IPS-15b (cell line): ENCODE measurements around the gene PCDHB16.
"Not testable (repeated sequence)": the region's sequence is repeated elsewhere in the genome, so short reads cannot be mapped to it uniquely, and the experiment has no call there.

ENCODE experiments used
- H3K27me3 ChIP-seq: one replicate; pipeline ENCODE4 v1.6.1; 2013; ENCODE audit warnings: low read length; ENCODE audit not compliant: control insufficient read depth, insufficient read depth
- H3K36me3 ChIP-seq: one replicate; pipeline ENCODE4 v1.6.1; 2013; ENCODE audit warnings: low read length; ENCODE audit not compliant: control insufficient read depth, insufficient read depth
- H3K4me1 ChIP-seq: one replicate; pipeline ENCODE4 v1.6.1; 2013; ENCODE audit warnings: mild to moderate bottlenecking, low read length; ENCODE audit not compliant: control insufficient read depth, insufficient read depth
- H3K4me3 ChIP-seq: one replicate; pipeline ENCODE4 v1.5.1; 2013; ENCODE audit warnings: low read depth, low read length
- H3K9ac ChIP-seq: one replicate; pipeline ENCODE4 v1.6.1; 2013; ENCODE audit warnings: low read depth, mild to moderate bottlenecking, low read length
- H3K9me3 ChIP-seq: one replicate; pipeline ENCODE4 v1.6.1; 2013; ENCODE audit warnings: mild to moderate bottlenecking, low read length; ENCODE audit not compliant: control insufficient read depth, insufficient read depth

The PCDHB16 gene

DNA sequence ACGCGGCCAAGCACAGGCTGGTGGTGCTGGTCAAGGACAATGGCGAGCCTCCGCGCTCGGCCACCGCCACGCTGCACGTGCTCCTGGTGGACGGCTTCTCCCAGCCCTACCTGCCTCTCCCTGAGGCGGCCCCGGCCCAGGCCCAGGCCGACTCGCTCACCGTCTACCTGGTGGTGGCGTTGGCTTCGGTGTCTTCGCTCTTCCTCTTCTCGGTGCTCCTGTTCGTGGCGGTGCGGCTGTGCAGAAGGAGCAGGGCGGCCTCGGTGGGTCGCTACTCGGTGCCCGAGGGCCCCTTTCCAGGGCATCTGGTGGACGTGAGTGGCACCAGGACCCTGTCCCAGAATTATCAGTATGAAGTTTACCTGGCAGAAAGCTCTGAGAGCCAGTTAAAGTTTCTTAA lies 24.3 kb upstream of the PCDHB16 start:
- not testable (repeated sequence) for H3K36me3 ChIP-seq, H3K4me3 ChIP-seq, H3K4me1 ChIP-seq, H3K9me3 ChIP-seq, H3K9ac ChIP-seq, H3K27me3 ChIP-seq

DNA sequence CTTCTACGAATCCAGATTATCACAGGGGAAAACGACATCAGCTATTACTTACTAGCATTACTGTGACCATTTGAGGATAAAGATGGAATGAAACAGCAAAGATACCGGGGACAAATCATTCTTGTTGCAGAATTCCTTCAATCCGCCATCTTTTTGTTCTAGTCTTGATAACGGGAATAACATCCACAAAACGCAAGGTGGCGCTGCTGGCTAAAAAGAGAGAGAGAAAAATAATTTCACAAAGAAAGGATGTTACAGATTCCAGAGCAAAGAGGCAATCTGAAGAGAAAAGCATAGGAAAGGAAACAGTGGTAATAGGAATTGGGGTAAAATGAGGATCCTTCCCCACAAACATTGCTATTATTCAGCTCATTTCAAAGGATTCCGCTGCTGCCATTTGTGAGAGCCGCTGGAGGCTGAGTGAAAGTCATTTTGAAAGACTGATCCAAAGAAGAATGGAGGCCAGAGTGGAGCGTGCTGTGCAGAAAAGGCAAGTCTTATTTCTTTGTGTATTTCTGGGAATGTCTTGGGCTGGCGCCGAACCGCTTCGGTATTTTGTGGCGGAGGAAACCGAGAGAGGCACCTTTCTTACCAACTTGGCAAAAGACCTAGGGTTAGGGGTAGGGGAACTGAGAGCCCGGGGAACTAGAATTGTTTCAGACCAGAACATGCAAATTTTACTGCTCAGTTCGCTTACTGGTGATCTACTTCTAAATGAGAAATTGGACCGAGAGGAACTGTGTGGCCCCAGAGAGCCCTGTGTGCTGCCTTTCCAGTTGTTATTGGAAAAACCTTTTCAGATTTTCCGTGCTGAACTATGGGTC lies 9.6 kb upstream of the PCDHB16 start, which contains the start of gene PCDHB7:
Gene PCDHB7 (plus strand): TSS at position 264 of the 824 bp plus-strand sequence. CDS start 192 bp downstream, at position 456.
- Histone ChIP-seq H3K4me1 (no peaks in the 10 kb centered on the region), H3K9me3 (peaks cover 3% of the 10 kb centered on the region), H3K27me3 (no peaks in the 10 kb centered on the region), H3K9ac (no peak within 1 kb of the TSS), H3K36me3 (no peaks in the 10 kb centered on the region), H3K4me3 (no peak within 1 kb of the TSS)

DNA sequence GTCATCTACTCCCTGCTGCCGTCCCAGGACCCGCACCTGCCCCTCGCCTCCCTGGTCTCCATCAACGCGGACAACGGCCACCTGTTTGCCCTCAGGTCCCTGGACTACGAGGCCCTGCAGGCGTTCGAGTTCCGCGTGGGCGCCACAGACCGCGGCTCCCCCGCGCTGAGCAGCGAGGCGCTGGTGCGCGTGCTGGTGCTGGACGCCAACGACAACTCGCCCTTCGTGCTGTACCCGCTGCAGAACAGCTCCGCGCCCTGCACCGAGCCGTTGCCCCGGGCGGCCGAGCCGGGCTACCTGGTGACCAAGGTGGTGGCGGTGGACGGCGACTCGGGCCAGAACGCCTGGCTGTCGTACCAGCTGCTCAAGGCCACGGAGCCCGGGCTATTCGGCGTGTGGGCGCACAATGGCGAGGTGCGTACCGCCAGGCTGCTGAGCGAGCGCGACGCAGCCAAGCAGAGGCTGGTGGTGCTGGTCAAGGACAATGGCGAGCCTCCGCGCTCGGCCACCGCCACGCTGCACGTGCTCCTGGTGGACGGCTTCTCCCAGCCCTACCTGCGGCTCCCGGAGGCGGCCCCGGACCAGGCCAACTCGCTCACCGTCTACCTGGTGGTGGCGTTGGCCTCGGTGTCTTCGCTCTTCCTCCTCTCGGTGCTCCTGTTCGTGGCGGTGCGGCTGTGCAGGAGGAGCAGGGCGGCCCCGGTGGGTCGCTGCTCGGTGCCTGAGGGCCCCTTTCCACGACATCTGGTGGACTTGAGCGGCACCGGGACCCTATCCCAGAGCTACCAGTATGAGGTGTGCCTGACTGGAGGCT lies 7.7 kb upstream of the PCDHB16 start:
- H3K27me3 ChIP-seq, H3K4me3 ChIP-seq, H3K9ac ChIP-seq, H3K4me1 ChIP-seq, H3K9me3 ChIP-seq, H3K36me3 ChIP-seq: not testable (repeated sequence)

DNA sequence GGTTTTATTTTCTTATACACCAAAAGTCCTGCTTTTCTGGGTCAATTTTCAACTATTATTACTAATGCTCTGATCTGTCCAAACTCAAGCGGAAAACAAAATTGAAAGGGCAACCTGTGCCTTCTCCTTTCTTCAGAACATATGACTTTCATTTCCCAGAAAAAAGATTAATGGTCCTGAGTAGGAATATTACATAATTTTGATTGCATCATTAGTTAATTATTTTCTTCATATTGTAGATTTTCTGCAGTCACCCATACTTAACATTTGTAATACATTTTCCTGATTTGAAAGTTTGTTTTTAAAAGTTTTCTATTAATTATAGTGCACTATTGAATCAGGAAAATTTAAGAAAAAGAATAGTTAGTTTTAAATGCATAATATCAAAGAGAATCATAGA lies 6.3 kb upstream of the PCDHB16 start:
- Histone ChIP-seq H3K9ac (no peak overlapping the region), H3K9me3 (peaks cover 7% of the 10 kb centered on the region), H3K4me1 (no peaks in the 10 kb centered on the region), H3K4me3 (no peak overlapping the region), H3K27me3 (no peaks in the 10 kb centered on the region), H3K36me3 (no peaks in the 10 kb centered on the region)

DNA sequence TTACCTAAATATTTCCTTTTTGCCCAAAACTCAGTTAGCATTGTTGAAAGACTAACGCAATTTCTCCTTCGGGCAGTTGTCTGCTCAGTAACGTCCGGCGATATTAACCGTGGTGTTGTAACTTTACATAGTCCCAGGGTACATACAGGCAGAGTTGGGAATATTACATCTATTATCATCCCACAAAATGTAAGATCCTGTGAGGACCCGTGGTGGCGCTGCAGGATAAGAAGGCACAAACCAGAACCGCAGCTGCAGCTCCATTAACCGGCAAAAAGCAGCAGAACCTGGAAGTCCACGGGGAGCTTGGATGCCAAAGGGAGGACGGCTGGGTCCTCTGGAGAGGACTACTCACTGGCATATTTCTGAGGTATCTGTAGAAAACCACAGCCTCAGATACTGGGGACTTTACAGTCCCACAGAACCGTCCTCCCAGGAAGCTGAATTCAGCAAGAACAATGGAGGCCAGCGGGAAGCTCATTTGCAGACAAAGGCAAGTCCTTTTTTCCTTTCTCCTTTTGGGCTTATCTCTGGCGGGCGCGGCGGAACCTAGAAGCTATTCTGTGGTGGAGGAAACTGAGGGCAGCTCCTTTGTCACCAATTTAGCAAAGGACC lies 4.5 kb upstream of the PCDHB16 start, which contains the start of gene PCDHB8:
Gene PCDHB8 (plus strand): TSS at position 214 of the 615 bp plus-strand sequence. CDS start 245 bp downstream, at position 459.
- not testable (repeated sequence) for H3K9me3 ChIP-seq, H3K27me3 ChIP-seq, H3K4me1 ChIP-seq, H3K4me3 ChIP-seq, H3K36me3 ChIP-seq, H3K9ac ChIP-seq

DNA sequence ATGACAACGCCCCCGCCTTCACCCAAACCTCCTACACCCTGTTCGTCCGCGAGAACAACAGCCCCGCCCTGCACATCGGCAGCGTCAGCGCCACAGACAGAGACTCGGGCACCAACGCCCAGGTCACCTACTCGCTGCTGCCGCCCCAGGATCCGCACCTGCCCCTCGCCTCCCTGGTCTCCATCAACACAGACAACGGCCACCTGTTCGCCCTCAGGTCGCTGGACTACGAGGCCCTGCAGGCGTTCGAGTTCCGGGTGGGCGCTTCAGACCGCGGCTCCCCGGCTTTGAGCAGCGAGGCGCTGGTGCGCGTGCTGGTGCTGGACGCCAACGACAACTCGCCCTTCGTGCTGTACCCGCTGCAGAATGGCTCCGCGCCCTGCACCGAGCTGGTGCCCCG lies 2.8 kb upstream of the PCDHB16 start:
- not testable (repeated sequence) for H3K4me1 ChIP-seq

DNA sequence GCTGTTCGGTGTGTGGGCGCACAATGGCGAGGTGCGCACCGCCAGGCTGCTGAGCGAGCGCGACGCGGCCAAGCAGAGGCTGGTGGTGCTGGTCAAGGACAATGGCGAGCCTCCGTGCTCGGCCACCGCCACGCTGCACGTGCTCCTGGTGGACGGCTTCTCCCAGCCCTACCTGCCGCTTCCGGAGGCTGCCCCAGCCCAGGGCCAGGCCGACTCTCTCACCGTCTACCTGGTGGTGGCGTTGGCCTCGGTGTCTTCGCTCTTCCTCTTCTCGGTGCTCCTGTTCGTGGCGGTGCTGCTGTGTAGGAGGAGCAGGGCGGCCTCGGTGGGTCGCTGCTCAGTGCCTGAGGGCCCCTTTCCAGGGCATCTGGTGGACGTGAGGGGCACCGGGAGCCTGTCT lies 2.3 kb upstream of the PCDHB16 start:
- H3K4me1 ChIP-seq, H3K36me3 ChIP-seq, H3K9me3 ChIP-seq, H3K9ac ChIP-seq, H3K27me3 ChIP-seq, H3K4me3 ChIP-seq: not testable (repeated sequence)

More for the DNA sequence above, 2.8 kb upstream of the PCDHB16 start:
- H3K36me3 ChIP-seq, H3K9ac ChIP-seq, H3K9me3 ChIP-seq, H3K27me3 ChIP-seq, H3K4me3 ChIP-seq: not testable (repeated sequence)

DNA sequence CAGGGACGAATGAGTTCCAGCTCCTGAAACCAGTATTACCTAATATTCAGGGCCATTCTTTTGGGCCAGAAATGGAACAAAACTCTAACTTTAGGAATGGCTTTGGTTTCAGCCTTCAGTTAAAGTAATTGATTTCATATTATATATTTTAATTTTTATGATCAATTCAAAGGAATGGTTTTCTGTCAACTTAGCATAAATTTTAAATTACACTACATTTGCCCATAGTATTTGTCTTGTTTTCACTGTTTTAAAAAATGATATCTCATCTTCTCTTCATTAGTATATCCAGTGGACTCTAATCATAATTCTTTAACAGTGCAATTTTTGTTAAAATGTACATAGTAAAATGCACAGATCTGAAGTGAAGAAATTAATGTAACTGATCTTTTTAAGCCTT lies 1.9 kb upstream of the PCDHB16 start:
- Histone ChIP-seq H3K27me3 (no peaks in the 10 kb centered on the region), H3K4me1 (no peaks in the 10 kb centered on the region), H3K9ac (no peak overlapping the region), H3K4me3 (no peak overlapping the region), H3K9me3 (peaks cover 6% of the 10 kb centered on the region), H3K36me3 (no peaks in the 10 kb centered on the region)

DNA sequence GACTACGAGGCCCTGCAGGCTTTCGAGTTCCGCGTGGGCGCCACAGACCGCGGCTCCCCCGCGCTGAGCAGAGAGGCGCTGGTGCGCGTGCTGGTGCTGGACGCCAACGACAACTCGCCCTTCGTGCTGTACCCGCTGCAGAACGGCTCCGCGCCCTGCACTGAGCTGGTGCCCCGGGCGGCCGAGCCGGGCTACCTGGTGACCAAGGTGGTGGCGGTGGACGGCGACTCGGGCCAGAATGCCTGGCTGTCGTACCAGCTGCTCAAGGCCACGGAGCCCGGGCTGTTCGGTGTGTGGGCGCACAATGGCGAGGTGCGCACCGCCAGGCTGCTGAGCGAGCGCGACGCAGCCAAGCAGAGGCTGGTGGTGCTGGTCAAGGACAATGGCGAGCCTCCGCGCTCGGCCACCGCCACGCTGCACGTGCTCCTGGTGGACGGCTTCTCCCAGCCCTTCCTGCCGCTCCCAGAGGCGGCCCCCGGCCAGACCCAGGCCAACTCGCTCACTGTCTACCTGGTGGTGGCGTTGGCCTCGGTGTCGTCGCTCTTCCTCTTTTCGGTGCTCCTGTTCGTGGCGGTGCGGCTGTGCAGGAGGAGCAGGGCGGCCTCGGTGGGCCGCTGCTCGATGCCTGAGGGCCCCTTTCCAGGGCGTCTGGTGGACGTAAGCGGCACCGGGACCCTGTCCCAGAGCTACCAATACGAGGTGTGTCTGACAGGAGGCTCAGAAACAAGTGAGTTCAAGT lies 2.1 kb downstream of the PCDHB16 start:
- H3K36me3 ChIP-seq, H3K9ac ChIP-seq, H3K9me3 ChIP-seq, H3K4me3 ChIP-seq, H3K27me3 ChIP-seq, H3K4me1 ChIP-seq: not testable (repeated sequence)

DNA sequence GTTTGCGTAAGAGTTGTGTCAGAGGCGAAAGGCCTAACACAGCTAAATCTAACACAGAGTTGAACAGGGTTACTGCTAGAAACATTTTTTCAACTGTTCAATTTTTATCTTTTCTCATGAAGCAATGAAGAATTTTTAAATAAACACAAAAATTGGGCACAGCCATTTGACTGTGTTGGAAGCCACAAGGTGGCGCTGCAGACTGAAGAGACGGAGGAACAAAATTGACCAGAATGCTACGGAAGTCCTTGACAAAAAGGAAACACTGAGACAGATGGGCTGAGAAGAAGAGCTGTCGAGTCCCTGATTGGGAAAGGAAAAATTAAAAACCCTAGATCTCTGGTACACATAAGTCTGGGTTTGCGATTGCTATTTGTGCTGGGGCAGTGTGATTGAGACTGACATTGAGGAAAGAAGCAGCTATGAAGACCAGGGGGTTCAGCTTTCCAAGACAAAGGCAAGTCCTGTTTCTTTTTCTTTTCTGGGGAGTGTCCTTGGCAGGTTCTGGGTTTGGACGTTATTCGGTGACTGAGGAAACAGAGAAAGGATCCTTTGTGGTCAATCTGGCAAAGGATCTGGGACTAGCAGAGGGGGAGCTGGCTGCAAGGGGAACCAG lies 4.8 kb downstream of the PCDHB16 start, which contains the start of gene PCDHB9:
Gene PCDHB9 (plus strand): TSS at position 265 of the 616 bp plus-strand sequence. CDS start 158 bp downstream, at position 423.
- H3K4me3 ChIP-seq = no peak within 1 kb of the TSS
- no peaks in the 10 kb centered on the region for H3K27me3 ChIP-seq

DNA sequence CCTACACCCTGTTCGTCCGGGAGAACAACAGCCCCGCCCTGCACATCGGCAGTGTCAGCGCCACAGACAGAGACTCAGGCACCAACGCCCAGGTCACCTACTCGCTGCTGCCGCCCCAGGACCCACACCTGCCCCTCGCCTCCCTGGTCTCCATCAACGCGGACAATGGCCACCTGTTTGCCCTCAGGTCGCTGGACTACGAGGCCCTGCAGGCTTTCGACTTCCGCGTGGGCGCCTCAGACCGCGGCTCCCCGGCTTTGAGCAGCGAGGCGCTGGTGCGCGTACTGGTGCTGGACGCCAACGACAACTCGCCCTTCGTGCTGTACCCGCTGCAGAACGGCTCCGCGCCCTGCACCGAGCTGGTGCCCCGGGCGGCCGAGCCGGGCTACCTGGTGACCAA lies 6.5 kb downstream of the PCDHB16 start:
- H3K36me3 ChIP-seq, H3K4me1 ChIP-seq, H3K27me3 ChIP-seq, H3K4me3 ChIP-seq, H3K9me3 ChIP-seq, H3K9ac ChIP-seq: not testable (repeated sequence)

More for the DNA sequence above, 4.8 kb downstream of the PCDHB16 start, which contains the start of gene PCDHB9:
- no peak within 1 kb of the TSS for H3K9ac ChIP-seq
- no peaks in the 10 kb centered on the region for H3K36me3 ChIP-seq
- H3K9me3 ChIP-seq = no peaks in the 10 kb centered on the region
- H3K4me1 ChIP-seq = no peaks in the 10 kb centered on the region
